Stimulated activated CD4-positive, alpha-beta T cell treated with anti-CD3 and anti-CD28 coated beads, Interleukin-15, amount 100 ng/mL, for 48 hours (primary cell): ENCODE data around the gene PDCL3.
A peak's percentile ranks its signal among the peaks of the same experiment; 100 is the strongest.

Experiments
- DNase-seq, 2 donors: peaks; one replicate each; pipeline ENCODE4 v3.0.0-alpha.2; 2020; ENCODE audit warnings: low read depth in 2 of 2

PDCL3 gene

GRCh38 chr2:100562613-100563406 is at the start of gene PDCL3:
Gene PDCL3 (plus strand): TSS chr2:100562993. CDS start chr2:100563068, 75 bp downstream.
- peak; percentile 88 to 92 for DNase-seq

DNA sequence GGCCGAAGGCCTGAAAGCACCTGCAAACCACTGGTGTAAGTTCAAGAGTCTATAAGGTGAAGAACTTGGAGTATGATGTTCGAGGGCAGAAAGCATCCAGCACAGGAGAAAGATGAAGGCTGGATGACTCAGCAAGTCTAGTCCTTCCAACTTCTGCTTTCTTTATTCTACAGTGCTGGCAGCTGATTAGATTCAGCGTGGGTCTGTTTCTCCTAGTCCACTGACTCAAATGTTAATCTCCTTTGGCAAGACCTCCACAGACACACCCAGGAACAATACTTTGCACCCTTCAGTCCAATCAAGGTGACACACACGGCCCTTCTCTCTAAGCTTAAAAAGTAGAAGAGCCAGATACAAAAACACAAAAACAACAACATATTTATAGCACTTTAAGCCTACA is 49.1 kb upstream of the PDCL3 start:
- DNase-seq, result no peak

DNA sequence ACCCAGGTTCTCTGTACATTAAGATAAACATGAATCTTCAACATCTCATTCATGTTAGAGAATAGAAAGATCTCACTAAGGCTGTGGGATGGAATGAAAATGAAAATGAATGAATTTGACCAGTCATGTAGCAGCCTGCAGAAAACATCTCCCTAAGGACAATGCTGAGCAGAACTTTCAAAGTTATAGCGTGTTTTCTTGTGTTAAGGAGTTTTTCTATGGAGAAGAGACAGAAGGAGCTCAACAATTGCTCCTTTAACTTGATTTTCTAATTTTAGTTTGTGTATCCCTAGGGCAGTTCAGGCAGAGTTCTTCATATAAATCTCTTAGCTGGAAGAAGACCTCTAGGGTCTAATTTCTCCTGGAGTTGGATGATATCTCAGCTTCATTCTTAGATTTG is 45.2 kb upstream of the PDCL3 start:
- DNase-seq, result no peak

- no peak for DNase-seq
These were observed 44.0 kb upstream of the PDCL3 start for GRCh38 chr2:100518801-100519200.

DNA sequence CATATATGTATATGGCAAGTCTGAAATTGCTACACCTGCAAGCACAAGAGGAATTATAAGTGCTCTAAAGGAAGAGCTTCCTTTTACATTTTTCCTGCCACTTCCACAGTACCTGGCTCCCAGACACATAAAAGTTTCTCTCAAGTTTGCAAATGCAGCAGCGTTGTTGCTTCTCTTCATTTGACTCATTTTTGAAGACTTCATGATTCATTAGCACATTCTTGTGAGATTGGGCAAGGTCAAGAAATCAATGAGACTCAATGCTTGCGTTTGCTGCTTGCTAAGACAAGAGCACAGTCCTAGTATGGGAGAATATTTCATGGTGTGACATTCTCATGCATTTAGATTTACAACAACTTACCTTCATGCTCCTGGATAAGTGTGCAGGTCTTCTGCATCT is 42.6 kb upstream of the PDCL3 start:
- no peak for DNase-seq

DNA sequence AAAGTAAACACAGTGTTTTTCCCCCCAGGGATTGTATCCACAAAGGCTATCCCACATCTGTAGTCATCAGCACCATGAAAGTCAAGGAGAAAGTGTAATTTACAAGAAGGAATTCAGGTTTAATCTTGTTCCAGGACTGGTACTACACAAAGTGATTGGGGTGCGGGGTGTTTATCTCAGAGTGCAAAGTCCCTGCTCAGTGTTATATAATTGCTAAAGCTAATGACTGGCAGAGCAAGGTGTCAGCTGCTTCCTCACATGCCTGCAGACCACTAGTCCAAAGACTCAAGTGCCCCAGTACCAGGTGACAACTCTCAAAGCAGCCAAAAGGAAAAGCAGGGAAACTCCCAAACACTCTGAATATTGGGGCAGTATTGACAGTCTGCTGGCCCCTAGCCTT is 40.4 kb upstream of the PDCL3 start:
- DNase-seq, result no peak

GRCh38 chr2:100524331-100524730 is 38.5 kb upstream of the PDCL3 start:
- no peak for DNase-seq

DNA sequence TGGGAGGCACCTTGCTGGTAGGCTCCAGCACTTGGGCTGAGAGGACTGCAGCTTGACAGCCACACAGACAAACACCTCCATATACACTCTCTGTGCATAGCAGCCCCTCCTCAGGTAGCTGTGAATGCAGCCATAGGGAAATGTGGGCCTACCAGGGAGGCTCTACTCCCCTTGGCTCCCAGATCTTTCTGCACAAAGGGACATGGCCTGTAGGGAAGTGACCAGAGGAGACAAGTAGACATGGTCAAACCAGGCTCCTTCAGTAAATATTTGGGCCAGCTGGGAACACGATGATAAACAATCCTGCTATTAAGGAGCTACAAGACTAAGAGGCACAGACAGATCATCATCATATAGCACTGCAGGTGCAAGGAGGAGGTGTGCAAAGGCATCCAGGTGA is 35.9 kb upstream of the PDCL3 start:
- no peak for DNase-seq

- DNase-seq, result no peak
These were observed 35.3 kb upstream of the PDCL3 start for GRCh38 chr2:100527440-100528015.

- DNase-seq, result no peak
These were observed 33.6 kb upstream of the PDCL3 start for GRCh38 chr2:100529176-100529575.

DNA sequence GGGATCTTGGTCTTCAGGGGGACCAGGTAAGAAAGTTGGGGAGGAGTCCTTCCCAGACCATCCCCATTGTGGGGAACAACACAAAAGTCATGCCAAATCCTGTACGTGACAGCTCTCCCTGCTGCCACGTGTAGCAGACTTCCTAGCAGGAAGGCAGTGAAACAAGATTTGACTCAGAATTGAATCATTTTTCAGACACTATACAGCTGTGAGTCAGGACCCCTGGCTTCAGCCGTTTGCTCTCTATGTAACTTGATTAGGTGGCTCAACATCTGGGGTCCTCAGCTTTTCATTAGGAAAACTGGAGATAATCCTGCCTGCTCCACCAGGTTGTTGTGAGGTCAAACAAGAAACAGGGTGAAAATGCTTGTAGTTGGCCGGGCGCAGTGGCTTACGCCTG is 32.9 kb upstream of the PDCL3 start:
- DNase-seq, result no peak

GRCh38 chr2:100535855-100536254 is 26.9 kb upstream of the PDCL3 start:
- no peak for DNase-seq

DNA sequence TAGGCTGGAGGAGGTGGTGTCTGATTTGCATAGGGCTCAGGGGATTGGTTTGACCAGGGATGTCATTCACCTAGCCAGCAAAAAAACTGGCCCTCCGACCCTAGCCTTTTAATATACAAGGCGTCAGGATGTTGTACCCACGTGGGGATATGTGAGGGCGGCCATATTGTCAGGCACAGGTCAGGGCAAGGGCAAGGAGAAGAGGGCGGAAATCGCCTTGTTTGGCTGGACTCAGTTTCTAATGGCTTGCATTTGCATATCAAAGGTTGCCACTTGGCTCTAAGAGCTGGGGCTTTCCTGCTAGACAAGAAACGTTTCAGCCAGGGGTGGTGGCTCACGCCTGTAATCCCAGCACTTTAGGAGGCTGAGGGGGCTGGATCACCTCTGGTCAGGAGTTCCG is 24.9 kb upstream of the PDCL3 start:
- DNase-seq, result no peak

DNA sequence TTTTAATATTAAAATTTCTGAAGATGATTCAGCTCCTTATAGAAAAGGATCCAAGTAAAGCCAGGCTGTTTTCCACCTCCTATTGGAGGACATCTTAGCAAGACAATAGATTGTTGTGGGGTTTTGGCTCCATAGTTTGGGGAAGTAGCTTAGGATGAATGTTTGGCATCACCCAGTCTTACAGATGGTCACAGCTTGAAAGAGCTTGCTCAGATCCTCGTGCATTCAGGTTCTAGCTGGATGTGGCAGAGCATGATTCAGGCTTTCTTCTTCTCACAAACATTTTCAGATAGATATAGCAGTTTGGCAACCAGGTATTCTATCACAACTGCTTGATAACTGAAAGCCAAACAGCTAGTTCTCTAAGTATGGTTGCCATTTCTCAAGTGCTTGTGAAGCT is 23.6 kb upstream of the PDCL3 start:
- no peak for DNase-seq

DNA sequence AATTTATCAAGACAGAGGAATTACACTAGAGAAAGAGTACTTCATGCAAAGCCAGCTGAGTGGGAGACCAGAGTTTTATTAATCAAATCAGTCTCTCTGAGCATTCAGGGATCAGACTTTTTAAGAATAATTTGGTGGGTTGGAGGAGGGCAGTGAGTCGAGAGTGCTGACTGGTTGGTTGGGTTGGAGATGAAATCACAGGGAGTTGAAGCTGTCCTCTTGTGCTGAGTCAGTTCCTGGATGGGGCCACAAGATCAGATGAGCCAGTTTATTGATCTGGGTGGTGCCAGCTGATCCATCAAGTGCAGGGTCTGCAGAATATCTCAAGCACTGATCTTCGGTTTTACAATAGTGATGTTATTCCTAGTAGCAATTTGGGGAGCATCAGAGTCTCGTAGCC is 21.4 kb upstream of the PDCL3 start:
- DNase-seq, result no peak

- DNase-seq, result no peak
These were observed 20.4 kb upstream of the PDCL3 start for GRCh38 chr2:100542418-100542817.

DNA sequence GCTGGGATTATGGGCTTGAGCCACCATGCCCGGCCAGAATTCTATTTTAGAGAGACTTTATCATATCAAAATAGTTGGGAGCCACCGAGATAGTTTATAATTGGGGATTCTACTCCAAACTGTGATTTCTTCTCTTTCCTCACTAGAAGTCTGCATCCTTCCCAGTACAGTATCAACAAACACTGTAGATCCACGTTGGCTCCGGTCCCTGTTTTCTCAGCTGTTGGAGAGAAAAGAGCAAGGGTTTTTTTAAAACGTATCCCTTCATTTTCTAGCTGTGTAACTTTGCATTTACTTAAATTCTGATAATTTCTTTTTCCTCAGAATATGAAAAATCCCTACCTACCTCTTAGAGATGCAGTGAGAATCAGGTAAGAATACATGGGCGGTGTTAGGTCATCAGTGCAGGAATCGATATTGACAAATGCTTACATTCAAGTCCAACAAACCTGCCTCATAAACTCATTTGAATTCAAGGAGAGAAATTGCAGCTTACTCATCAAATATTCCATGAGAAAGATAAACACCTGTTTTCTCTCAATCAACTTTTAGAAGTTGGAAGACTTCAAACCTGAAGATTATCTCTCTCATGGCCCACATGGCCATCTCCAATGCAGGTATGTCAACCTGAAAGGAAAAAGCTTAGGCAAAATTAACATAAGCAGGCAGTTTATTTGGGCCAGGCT is 17.7 kb upstream of the PDCL3 start:
- no peak for DNase-seq

DNA sequence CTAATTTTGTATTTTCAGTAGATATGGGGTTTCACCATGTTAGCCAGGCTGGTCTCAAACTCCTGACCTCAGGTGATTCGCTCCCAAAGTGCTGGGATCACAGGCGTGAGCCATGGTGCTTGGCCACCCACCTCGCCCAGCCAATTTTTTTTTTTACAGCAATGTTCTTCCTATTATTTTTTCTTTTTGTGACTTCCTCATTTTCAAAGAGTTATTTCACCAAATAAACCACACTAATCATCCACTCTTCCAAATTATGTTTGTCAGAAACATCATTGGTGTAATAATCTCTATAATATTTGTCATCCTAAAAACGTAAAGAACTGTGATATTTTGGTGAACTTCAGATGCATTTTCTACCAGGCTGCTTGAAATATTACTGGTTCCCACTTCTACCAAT is 16.3 kb upstream of the PDCL3 start:
- no peak for DNase-seq

- DNase-seq, result no peak
These were observed 14.0 kb upstream of the PDCL3 start for GRCh38 chr2:100548771-100549170.

DNA sequence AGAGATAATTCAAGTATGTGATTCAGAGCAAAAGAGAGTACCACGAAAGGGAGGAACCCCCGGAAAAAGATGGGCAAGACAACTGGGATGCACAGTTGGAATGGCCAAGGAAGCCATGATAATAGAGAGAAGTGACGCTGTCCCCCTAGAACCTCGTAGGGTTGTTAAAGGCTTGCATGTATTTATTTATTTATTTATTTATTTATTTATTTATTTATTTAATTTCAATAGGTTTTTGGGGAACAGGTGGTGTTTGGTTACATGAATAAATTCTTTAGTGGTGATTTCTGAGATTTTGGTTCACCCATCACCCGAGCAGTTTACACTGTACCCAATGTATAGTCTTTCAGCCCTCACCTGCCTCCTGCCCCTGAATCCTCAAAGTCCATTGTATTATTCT is 11.5 kb upstream of the PDCL3 start:
- DNase-seq, result no peak

GRCh38 chr2:100554798-100555407 is 7.9 kb upstream of the PDCL3 start:
- DNase-seq, result peak in 1 of 2 donors; percentile 26

GRCh38 chr2:100556746-100557145 is 6.0 kb upstream of the PDCL3 start:
- no peak for DNase-seq
